GM19324 (cell line): ENCODE data around the gene SCPEP1.

ENCODE experiments used
- ATAC-seq: cut with Tn5 transposase; IDR thresholded peaks from one replicate; pipeline ENCODE4 v1.9.1; 2021; ENCODE audit warnings: mild to moderate bottlenecking, moderate library complexity; ENCODE audit not compliant: unreplicated experiment, low FRiP score

The SCPEP1 gene

GRCh38 chr17:56994009-56994792, 16.3 kb downstream of the SCPEP1 start:
- no peak for ATAC-seq

GRCh38 chr17:56995766-56996165, 17.8 kb downstream of the SCPEP1 start:
- ATAC-seq, result no peak

- no peak for ATAC-seq
These were observed 19.4 kb downstream of the SCPEP1 start for GRCh38 chr17:56997313-56997712.

- no peak for ATAC-seq
These were observed 23.6 kb downstream of the SCPEP1 start for GRCh38 chr17:57001541-57001940.

- no peak for ATAC-seq
These were observed 25.0 kb downstream of the SCPEP1 start for GRCh38 chr17:57002904-57003303.

GRCh38 chr17:57004944-57005579, 27.1 kb downstream of the SCPEP1 start:
- ATAC-seq, result peak; percentile 69

GRCh38 chr17:57006040-57006439, 28.1 kb downstream of the SCPEP1 start:
- ATAC-seq, result no peak

- no peak for ATAC-seq
These were observed 31.0 kb downstream of the SCPEP1 start for GRCh38 chr17:57008958-57009357.

- ATAC-seq, result no peak
These were observed 32.0 kb downstream of the SCPEP1 start for GRCh38 chr17:57009737-57010445.

GRCh38 chr17:57010487-57010886, 32.6 kb downstream of the SCPEP1 start:
- ATAC-seq, result no peak

- ATAC-seq, result no peak
These were observed 33.6 kb downstream of the SCPEP1 start for GRCh38 chr17:57011491-57012015.

GRCh38 chr17:57016071-57016763, 38.3 kb downstream of the SCPEP1 start:
- no peak for ATAC-seq

- no peak for ATAC-seq
These were observed 38.8 kb downstream of the SCPEP1 start for GRCh38 chr17:57016764-57017116.

- no peak for ATAC-seq
These were observed 39.7 kb downstream of the SCPEP1 start for GRCh38 chr17:57017625-57018024.

- ATAC-seq, result no peak
These were observed 42.3 kb downstream of the SCPEP1 start for GRCh38 chr17:57020208-57020607.

- no peak for ATAC-seq
These were observed 43.5 kb downstream of the SCPEP1 start for GRCh38 chr17:57021226-57021940.

GRCh38 chr17:57025876-57026275, 47.9 kb downstream of the SCPEP1 start:
- no peak for ATAC-seq

- ATAC-seq, result no peak
These were observed 49.9 kb downstream of the SCPEP1 start for GRCh38 chr17:57027852-57028251.

GRCh38 chr17:57032343-57032742, 54.4 kb downstream of the SCPEP1 start:
- ATAC-seq, result no peak

GRCh38 chr17:57033296-57033695, 55.4 kb downstream of the SCPEP1 start:
- ATAC-seq, result no peak
